ENCODE results near the gene DHX58. TPM values are rescaled to one million over a fixed set of nuclear protein-coding genes. Genes with fewer than 3 reads are reported as not detected.

DHX58 gene
- total and polyA plus RNA-seq, 2 of the 4 experiments (the other 2 are of a cell fraction), result 1.1 to 2.8 TPM

DNA sequence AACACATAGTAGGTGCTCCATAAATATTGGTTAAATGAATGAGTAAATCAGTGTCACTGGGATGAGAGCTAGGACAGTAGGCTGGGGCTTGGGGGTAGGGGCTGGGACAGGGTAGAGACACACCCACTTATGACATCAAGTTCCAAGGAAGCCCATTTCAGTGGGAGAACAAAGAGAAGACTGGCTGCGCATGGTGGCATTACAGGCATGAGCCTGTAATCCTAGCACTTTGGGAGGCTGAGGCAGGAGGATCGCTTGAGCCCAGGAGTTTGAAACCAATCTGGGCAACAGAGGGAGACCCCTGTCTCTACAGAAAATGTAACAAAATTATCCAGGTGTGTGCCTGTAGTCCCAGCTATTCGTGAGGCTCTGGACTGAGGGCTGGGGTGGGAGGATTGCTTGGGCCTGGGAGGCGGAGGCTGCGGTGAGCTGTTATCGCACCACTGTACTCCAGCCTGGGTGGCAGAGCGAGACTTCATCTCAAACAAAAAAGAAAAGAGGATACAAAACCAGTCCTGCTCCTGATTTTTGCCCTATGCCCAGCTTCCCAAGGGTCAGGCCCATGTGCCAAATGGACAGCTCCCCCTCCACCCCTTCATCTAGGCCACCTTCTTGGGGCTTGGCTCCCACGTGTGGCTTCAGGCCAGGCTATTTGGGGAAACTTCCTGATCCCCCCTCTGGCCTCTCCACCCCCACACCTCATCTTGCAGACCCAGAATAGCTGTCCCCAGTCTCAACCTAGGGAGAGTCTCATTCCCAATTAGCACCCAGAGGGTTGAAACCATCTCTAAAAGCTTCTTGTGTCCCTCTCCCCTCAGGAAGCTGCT lies 21.3 kb downstream of the DHX58 start:
- no peak overlapping the region for H3K4me3 ChIP-seq (ENCODE audit: insufficient read depth, low read depth, low read length)
- no peak overlapping the region for H2BK20ac ChIP-seq (ENCODE audit: low read depth, low read length)
- no peak overlapping the region for H3K14ac ChIP-seq (replicated peaks; ENCODE audit: low read depth, low read length)
- TF ChIP-seq, protein P1, sequence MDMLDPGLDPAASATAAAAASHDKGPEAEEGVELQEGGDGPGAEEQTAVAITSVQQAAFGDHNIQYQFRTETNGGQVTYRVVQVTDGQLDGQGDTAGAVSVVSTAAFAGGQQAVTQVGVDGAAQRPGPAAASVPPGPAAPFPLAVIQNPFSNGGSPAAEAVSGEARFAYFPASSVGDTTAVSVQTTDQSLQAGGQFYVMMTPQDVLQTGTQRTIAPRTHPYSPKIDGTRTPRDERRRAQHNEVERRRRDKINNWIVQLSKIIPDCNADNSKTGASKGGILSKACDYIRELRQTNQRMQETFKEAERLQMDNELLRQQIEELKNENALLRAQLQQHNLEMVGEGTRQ (IDR thresholded peaks at IDR 0.05; ENCODE audit: low read depth, low read length), result no peak
- TF ChIP-seq POLR2A (IDR thresholded peaks at IDR 0.05; ENCODE audit: low read depth, low read length) (no peak), RFX5 (IDR thresholded peaks at IDR 0.05; ENCODE audit: low read depth, low read length) (no peak), BHLHE40 (IDR thresholded peaks at IDR 0.05; ENCODE audit: low read depth, low read length) (no peak), FOS (IDR thresholded peaks at IDR 0.05; ENCODE audit: low read depth, low read length) (no peak), NFE2L2 (IDR thresholded peaks at IDR 0.05; ENCODE audit: low read depth, low read length) (no peak), MXI1 (IDR thresholded peaks at IDR 0.05; ENCODE audit: borderline replicate concordance, low read depth, low read length) (no peak), RCOR1 (IDR thresholded peaks at IDR 0.05; ENCODE audit: insufficient replicate concordance, low read length) (no peak), SMC3 (IDR thresholded peaks at IDR 0.05; ENCODE audit: low read depth, low read length) (no peak), CHD1 (IDR thresholded peaks at IDR 0.05; ENCODE audit: low read depth, low read length) (no peak)
- TF ChIP-seq, protein P2, sequence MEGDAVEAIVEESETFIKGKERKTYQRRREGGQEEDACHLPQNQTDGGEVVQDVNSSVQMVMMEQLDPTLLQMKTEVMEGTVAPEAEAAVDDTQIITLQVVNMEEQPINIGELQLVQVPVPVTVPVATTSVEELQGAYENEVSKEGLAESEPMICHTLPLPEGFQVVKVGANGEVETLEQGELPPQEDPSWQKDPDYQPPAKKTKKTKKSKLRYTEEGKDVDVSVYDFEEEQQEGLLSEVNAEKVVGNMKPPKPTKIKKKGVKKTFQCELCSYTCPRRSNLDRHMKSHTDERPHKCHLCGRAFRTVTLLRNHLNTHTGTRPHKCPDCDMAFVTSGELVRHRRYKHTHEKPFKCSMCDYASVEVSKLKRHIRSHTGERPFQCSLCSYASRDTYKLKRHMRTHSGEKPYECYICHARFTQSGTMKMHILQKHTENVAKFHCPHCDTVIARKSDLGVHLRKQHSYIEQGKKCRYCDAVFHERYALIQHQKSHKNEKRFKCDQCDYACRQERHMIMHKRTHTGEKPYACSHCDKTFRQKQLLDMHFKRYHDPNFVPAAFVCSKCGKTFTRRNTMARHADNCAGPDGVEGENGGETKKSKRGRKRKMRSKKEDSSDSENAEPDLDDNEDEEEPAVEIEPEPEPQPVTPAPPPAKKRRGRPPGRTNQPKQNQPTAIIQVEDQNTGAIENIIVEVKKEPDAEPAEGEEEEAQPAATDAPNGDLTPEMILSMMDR (conservative IDR thresholded peaks at IDR 0.05; ENCODE audit: low read depth, low read length), result no peak
- H3K9me3 ChIP-seq (ENCODE audit: control insufficient read depth, insufficient read depth, low read length), result no peaks in the 10 kb centered on the region
- BruUV-seq (replicated peaks), result no TSS peak
- no peak overlapping the region for H4K5ac ChIP-seq (ENCODE audit: low read depth, low read length)
- POLR2A ChIA-PET (ENCODE audit: unreplicated experiment), result no interaction called here
- WGBS, 2 experiments (ENCODE audit: extremely low coverage in 2 of 2, insufficient read length in 1 of 2), result no CpG with 5 or more reads among the region's 8 CpGs
- H3K18ac ChIP-seq (ENCODE audit: low read depth, low read length), result no peak overlapping the region
- H2BK120ac ChIP-seq (ENCODE audit: low read depth, low read length), result no peak overlapping the region
- H3K36me3 ChIP-seq (ENCODE audit: control insufficient read depth, insufficient read depth, low read length), result no peaks in the 10 kb centered on the region
- peaks cover 68% of the 10 kb centered on the region for H3K27me3 ChIP-seq (ENCODE audit: control insufficient read depth, insufficient read depth, low read length)
- in situ Hi-C loops (cut with MboI; ENCODE audit: low sequenced_read_pairs) (no loop called here), intact Hi-C loops (cut with micrococcal nuclease) (no loop called here), dilution Hi-C loops (cut with HindIII; ENCODE audit: low sequenced_read_pairs, unreplicated experiment) (no loop called here)
- peak overlapping the region; percentile 55 for H2AK9ac ChIP-seq (replicated peaks; ENCODE audit: low read depth, low read length, poor library complexity)
- no peak overlapping the region for H3K23ac ChIP-seq (ENCODE audit: low read depth, low read length)
- no peak overlapping the region for H3K27ac ChIP-seq (ENCODE audit: insufficient read depth, low read length)
- no peak overlapping the region for H3K4ac ChIP-seq (ENCODE audit: low read depth, low read length)
- no peaks in the 10 kb centered on the region for H4K20me1 ChIP-seq (ENCODE audit: insufficient read depth, low read length)
- no peak for ATAC-seq (ENCODE audit: low read depth)
- no peak overlapping the region for H2AFZ ChIP-seq (replicated peaks; ENCODE audit: low read length, poor library complexity)
- H3K4me1 ChIP-seq (ENCODE audit: control insufficient read depth, insufficient read depth, low read length), result no peaks in the 10 kb centered on the region
- CTCF ChIA-PET, result interaction anchor here (1.7 kb wide), 1 partner anchor 10 kb away, joined by 4 read pairs; no protein-coding TSS in a partner anchor
- H3K79me1 ChIP-seq (ENCODE audit: low read depth in 1 of 2, low read length in 2 of 2), result no peaks in the 10 kb centered on the region
- no peaks in the 10 kb centered on the region for H3K9me1 ChIP-seq (ENCODE audit: insufficient read depth, low read length)
- no peak overlapping the region for H4K8ac ChIP-seq (ENCODE audit: low read depth in 2 of 2, low read length in 2 of 2)
- no peak for DNase-seq
- H2BK5ac ChIP-seq (ENCODE audit: low read depth, low read length, poor library complexity, severe bottlenecking), result no peak overlapping the region
- no peak overlapping the region for H3K56ac ChIP-seq (ENCODE audit: extremely low read depth, insufficient read depth, low read length)
- H4K91ac ChIP-seq (ENCODE audit: insufficient read depth, low read depth, low read length), result no peak overlapping the region
- no peak overlapping the region for H3K4me2 ChIP-seq (ENCODE audit: low read depth, low read length)
- no peak overlapping the region for H2AK5ac ChIP-seq (ENCODE audit: low read depth, low read length)
- no peak overlapping the region for H3K9ac ChIP-seq (ENCODE audit: low read depth, low read length)
- H2BK15ac ChIP-seq (ENCODE audit: low read depth, low read length), result no peak overlapping the region
